ENCODE results near the gene GPR52. TPM values are rescaled to one million over a fixed set of nuclear protein-coding genes. Genes with fewer than 3 reads are reported as not detected.
"Not testable (repeated sequence)": the region's sequence is repeated elsewhere in the genome, so short reads cannot be mapped to it uniquely, and the experiment has no call there.

The GPR52 gene
- total RNA-seq, 2 donors from 2014 or later: 0.68 to 7.1 TPM

DNA sequence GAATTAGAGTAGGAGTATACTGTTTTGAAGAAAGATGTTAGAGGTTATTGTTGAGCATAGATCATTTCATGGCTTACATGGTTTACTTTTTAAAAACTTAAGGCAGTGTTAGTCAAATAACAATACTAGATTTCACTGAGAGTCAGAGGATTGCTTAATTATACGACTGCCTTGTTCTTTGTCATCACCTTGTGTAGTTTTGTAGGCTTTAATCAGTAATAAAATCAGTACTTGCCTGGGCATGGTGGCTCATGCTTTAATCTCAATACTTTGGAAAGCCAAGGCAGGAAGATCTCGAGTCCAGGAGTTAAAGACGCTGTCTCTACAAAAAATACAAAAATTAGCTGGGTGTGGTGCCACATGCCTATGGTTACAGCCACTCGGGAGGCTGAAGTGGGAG lies 41.3 kb upstream of the GPR52 start:
- H3K27me3 ChIP-seq (replicated peaks; ENCODE audit: insufficient read depth): no peaks in the 10 kb centered on the region
- TF ChIP-seq CTCF (IDR thresholded peaks at IDR 0.05): no peak

DNA sequence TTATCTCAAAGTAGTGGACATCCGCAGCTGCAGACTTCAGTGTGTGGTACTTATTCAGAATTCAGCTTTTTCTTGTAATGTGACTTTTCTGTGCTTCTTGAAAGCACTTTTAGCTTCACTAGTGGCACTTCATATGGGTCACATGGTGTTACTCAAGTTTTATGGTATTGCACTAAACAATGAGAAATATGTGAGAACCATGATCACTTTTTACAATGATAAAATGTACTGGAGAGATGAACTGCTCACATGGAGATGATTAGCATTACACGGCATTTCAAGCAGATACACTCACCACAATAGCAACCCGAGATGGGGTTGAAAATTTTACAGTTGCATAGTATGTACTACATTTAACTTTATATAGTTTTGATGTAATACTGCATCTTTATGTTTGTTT lies 40.1 kb upstream of the GPR52 start:
- H3K4me3 ChIP-seq: no peak overlapping the region
- no peaks in the 10 kb centered on the region for H3K9me3 ChIP-seq
- H3K27me3 ChIP-seq (replicated peaks; ENCODE audit: insufficient read depth): no peaks in the 10 kb centered on the region
- H3K27ac ChIP-seq: no peak overlapping the region
- ATAC-seq (ENCODE audit: insufficient number of reproducible peaks, low FRiP score, low read depth) (no peak), DNase-seq (ENCODE audit: low spot score) (no peak)
- no peak for TF ChIP-seq CTCF (IDR thresholded peaks at IDR 0.05)
- no peaks in the 10 kb centered on the region for H3K36me3 ChIP-seq
- H3K4me1 ChIP-seq (ENCODE audit: control insufficient read depth in 1 of 2, low read depth in 2 of 2): no peaks in the 10 kb centered on the region

More for the DNA sequence above, 41.3 kb upstream of the GPR52 start:
- no peak overlapping the region for H3K27ac ChIP-seq
- no peak overlapping the region for H3K4me3 ChIP-seq
- ATAC-seq (ENCODE audit: insufficient number of reproducible peaks, low FRiP score, low read depth) (no peak), DNase-seq (ENCODE audit: low spot score) (no peak)
- no peaks in the 10 kb centered on the region for H3K4me1 ChIP-seq (ENCODE audit: control insufficient read depth in 1 of 2, low read depth in 2 of 2)
- no peaks in the 10 kb centered on the region for H3K36me3 ChIP-seq
- H3K9me3 ChIP-seq: no peaks in the 10 kb centered on the region

- Histone ChIP-seq H3K36me3 (no peaks in the 10 kb centered on the region), H3K9me3 (no peaks in the 10 kb centered on the region), H3K4me3 (no peak overlapping the region), H3K27ac (no peak overlapping the region), H3K4me1 (ENCODE audit: control insufficient read depth in 1 of 2, low read depth in 2 of 2) (no peaks in the 10 kb centered on the region), H3K27me3 (replicated peaks; ENCODE audit: insufficient read depth) (no peaks in the 10 kb centered on the region)
- DNase-seq (ENCODE audit: low spot score) (no peak), ATAC-seq (ENCODE audit: insufficient number of reproducible peaks, low FRiP score, low read depth) (no peak)
- no peak for TF ChIP-seq CTCF (IDR thresholded peaks at IDR 0.05)
Observed at GRCh38 chr1:174408146-174408545, 39.6 kb upstream of the GPR52 start.

GRCh38 chr1:174409801-174410200 lies 38.0 kb upstream of the GPR52 start:
- not testable (repeated sequence) for H3K9me3 ChIP-seq; H3K27me3 ChIP-seq (replicated peaks; ENCODE audit: insufficient read depth); H3K36me3 ChIP-seq; ATAC-seq (ENCODE audit: insufficient number of reproducible peaks, low FRiP score, low read depth); DNase-seq (ENCODE audit: low spot score); H3K27ac ChIP-seq; H3K4me1 ChIP-seq (ENCODE audit: control insufficient read depth in 1 of 2, low read depth in 2 of 2); H3K4me3 ChIP-seq

- Histone ChIP-seq H3K4me1 (ENCODE audit: control insufficient read depth in 1 of 2, low read depth in 2 of 2) (peaks cover 0 to 3% of the 10 kb centered on the region in 2 donors), H3K27ac (no peak overlapping the region), H3K4me3 (no peak overlapping the region), H3K27me3 (replicated peaks; ENCODE audit: insufficient read depth) (no peaks in the 10 kb centered on the region), H3K9me3 (no peaks in the 10 kb centered on the region), H3K36me3 (no peaks in the 10 kb centered on the region)
- TF ChIP-seq CTCF (IDR thresholded peaks at IDR 0.05): no peak
- ATAC-seq (ENCODE audit: insufficient number of reproducible peaks, low FRiP score, low read depth) (no peak), DNase-seq (ENCODE audit: low spot score) (no peak)
Observed at GRCh38 chr1:174413632-174414031, 34.1 kb upstream of the GPR52 start.

DNA sequence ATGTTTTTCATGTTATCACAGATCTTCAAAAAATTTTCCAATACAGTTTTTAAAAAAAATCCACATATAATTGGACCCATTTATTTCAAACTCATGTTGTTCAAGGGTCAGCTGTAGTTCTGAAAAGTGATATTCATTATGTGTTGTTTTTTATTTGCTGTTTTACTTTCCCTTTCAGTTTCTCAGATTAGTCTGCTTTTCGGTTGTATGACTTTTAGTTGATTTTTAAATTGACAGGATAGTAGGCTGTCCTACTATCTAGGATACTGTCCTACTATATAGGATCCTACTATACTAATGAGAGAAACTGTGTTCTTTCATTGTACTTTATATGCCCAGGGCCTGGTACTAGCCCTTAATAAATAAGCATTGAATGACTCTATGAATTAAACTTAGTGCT lies 33.6 kb upstream of the GPR52 start:
- no peaks in the 10 kb centered on the region for H3K9me3 ChIP-seq
- H3K27me3 ChIP-seq (replicated peaks; ENCODE audit: insufficient read depth): no peaks in the 10 kb centered on the region
- H3K4me1 ChIP-seq (ENCODE audit: control insufficient read depth in 1 of 2, low read depth in 2 of 2): peaks cover 0 to 6% of the 10 kb centered on the region in 2 donors
- DNase-seq (ENCODE audit: low spot score) (no peak), ATAC-seq (ENCODE audit: insufficient number of reproducible peaks, low FRiP score, low read depth) (no peak)
- no peak overlapping the region for H3K4me3 ChIP-seq
- H3K36me3 ChIP-seq: no peaks in the 10 kb centered on the region
- H3K27ac ChIP-seq: no peak overlapping the region
- no peak for TF ChIP-seq CTCF (IDR thresholded peaks at IDR 0.05)
